Heart left ventricle (tissue), 13 donors: ENCODE measurements around the gene CHL1.

Experiments
- CTCF ChIP-seq, 12 donors: fragments of 200-600 bp; sonication (generic) in 4 of 12; IDR thresholded peaks; one replicate each; pipeline versions ENCODE4 v1.5.0 to v1.8.0; 2018 to 2022; ENCODE audit warnings: antibody characterized with exemption in 12 of 12, mild to moderate bottlenecking in 5 of 12
- POLR2A ChIP-seq, 2 donors: fragments of 450-650 bp; IDR thresholded peaks; one replicate each; pipeline ENCODE4 v1.6.1; 2017; ENCODE audit warnings: antibody characterized with exemption in 2 of 2, mild to moderate bottlenecking in 2 of 2, moderate library complexity in 2 of 2
- donor health status: ischemic (EF 13 %, LVEDD 7.1; RV severe dilation, severe dysfunction).
- donor health status: DM: no; HTN: yes; CAD: no.
- donor health status: DM: no; HTN: no; CAD: no.
- donor health status: ischemic (EF 25% LVEDD 6.9; RV normal size, moderate dysfunction).
- donor health status: ischemic (EF 25% LVEDD 5.7; RV mildly dilated, moderate dysfunction).
- donor health status: ischemic (EF 35%, LVEDD 5.7; RV mildly dilated, moderate dysfunction).
- donor health status: nonischemic (EF 11% LVEDD 7.7; RV severe dilation, severe dysfunction).
- donor health status: DM: yes; HTN: yes; CAD: no.
- donor health status: PGD.
- donor health status: ischemic (EF 29% LVEDD 5.4; RV normal size, mild dysfunction).
- donor health status: nonischemic (EF 23%, LVEDD 6.1; RV moderate dilation, normal function).

- no peak for TF ChIP-seq POLR2A (IDR thresholded peaks at IDR 0.05)
- TF ChIP-seq CTCF (IDR thresholded peaks at IDR 0.05) = no peak
These were observed 87.8 kb downstream of the CHL1 start for GRCh38 chr3:284322-284721.
